Pulmonary artery endothelial cell (primary cell): ENCODE data around the gene SLC7A6. TPM values are rescaled to one million over a fixed set of nuclear protein-coding genes. Genes with fewer than 3 reads are reported as not detected.
A peak's percentile ranks its signal among the peaks of the same experiment; 100 is the strongest.
"Not testable (repeated sequence)": the region's sequence is repeated elsewhere in the genome, so short reads cannot be mapped to it uniquely, and the experiment has no call there.

Experiments used
- DNase-seq: peaks from one replicate; pipeline ENCODE4 v3.0.0-alpha.2; 2011; ENCODE audit warnings: low read depth, low spot score
- total RNA-seq: library from RNA; depleted of rRNA; stranded (reverse); fragments of >200 nt; gene quantifications from 2 replicates; pipeline ENCODE4 v1.2.3, GENCODE V29; 2014

The SLC7A6 gene
- total RNA-seq, 1 donor from 2014 or later: 17.9 TPM

DNA sequence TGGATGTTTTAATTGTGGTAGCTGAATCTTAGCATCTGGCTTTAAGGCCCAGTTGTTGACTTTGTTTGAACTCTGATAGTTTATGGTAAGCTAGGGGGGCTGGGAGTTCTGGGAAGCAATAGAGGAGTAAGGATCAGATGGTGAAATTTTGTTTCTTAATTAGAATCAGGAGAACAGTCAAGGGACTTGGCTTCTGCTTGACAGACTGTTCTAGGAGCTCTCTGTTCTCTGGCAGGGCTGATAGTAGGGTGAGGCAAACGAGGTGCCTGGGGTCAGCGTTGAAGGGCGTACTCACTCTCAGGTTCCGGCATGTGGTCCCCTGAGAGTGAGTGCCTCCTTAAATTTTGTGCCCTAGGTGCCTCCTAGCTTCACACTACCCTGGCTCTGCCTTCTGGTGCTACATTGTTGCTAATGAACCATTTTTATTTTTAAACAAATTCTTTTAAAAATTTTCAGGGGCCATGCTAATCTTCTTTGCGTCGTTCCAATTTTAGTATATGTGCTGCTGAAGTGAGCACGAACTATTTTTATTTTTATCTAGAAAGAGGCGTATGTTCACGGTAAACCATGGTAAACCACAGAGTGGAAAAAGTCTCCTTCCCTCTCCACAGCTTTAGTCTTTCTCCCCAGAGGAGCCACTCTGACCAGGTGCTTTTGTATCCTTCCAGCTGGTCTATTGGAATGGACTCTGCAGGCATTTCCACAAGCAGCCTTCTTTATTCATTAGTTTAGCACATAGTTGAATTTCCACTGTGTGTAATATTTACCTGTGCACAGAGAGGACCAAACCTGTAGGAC lies 19.7 kb downstream of the SLC7A6 start:
- DNase-seq: no peak

DNA sequence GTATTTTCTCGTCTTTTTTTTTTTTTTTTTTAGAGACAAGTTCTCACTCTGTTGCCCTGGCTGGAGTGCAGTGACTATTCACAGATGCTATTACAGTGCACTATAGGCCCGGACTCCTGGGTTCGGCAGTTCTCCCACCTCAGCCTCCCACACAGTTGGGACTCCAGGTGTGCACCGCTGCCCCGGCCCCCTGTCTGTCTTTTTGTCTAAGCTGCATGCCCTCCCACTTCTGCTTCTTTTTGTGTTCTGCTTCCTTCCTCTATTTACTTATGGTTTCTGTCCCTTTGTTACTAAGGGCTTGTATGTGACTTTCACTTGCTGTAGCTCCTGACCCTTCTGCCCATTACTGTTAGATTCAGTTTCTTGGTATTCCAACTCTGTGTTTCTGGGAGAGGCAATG lies 20.5 kb downstream of the SLC7A6 start:
- DNase-seq: no peak

DNA sequence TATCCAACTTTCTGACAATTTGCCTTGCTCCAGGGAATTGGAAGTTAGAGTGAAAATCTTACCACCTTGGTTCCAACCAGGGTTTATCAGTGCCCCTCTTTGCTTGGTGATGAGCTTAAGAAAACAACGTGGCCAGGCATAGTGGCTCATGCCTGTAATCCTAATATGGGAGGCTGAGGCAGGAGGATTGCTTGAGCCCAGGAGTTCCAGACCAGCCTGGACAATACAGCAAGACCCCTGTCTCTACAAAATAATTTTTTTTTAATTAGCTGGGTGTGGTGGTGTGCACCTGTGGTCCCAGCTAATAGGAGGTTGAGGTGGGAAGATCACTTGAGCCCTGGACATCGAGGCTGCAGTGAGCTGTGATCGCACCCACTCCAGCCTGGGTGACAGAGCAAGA lies 21.4 kb downstream of the SLC7A6 start:
- no peak for DNase-seq

DNA sequence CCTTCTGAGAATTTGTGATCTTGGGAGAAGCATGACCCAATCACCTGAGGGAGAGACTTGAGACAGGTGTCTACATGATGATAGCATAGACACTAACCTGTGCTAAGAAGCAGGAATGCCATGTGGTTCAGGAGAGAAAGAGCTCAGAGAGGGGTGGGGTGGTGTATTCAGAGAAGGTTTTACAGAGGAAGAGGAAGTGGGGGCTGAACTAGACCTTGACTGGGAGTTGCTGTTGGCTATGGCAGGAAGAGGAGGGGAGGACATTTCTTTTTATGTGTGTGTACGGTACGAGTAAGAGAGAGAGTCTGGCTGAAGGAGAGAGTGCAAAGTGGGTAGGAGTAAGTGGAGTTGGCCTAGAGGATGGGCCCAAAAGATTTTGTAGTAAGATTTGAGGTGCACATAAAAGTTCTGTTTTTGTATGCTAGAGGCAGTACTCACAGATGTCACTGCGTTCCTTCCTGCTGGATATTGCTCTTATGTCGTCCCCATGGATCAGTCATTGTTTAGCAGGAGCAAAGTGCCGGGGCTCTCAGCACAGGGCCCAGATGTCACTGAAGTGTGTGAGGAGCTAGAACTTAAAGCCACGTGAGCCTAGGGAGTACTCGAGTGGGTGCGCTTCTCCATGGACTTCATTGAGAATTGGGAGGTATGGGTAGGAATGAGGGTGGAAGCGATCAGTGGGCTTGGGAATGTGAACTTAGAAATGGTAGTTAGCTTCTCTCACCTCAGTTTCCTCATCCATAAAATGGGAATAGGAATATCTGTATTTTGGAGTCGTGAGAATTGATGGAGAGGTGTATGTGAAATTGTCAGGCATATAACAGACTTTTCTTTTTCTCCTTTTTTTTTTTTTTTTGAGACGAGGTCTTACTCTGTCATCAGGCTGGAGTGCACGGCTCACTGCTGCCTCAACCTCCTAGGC lies 22.1 kb downstream of the SLC7A6 start:
- no peak for DNase-seq

DNA sequence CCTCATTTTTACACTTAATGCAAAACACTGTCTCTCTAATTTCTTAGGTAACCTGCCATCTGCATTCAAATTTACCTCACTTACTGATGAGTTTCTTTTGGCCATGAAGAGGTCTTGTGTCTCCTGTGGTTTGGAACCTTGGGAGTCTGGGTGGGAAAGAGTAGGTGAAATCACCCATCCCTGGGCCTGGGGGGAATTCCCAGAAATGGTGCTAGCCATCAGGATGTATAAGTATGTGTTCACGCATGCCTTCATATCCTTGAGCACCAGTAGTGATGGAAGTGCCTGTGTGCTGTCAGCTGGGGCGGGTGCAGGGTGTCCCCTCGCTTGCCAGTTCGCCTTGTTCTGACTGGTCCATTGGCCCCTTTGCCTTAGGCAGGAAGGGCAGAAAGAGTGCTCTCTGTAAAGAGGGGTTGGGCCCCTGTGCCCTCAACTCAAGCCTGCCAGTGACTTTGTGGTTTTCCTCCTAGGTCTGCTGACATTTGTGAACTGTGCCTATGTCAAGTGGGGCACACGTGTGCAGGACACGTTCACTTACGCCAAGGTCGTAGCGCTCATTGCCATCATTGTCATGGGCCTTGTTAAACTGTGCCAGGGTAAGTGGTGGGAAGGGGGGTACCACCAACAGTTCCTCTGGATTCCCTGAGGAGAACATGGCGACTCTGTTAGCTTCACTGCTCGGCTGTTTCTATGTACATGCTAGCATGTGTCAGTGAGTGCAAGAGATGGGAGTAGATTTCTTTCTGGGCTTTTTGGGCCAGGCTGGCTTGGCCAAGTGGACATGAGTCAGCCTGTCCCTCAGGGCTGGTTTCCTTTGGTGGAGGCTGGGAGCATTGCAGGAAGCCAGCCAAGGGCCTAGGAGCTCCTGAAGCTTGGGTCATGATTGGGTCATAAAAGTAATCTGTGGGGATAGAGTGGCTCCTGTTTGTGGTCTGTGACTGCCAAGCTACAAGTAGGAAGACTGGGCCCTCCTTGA lies 23.2 kb downstream of the SLC7A6 start:
- DNase-seq: peak; percentile 79

DNA sequence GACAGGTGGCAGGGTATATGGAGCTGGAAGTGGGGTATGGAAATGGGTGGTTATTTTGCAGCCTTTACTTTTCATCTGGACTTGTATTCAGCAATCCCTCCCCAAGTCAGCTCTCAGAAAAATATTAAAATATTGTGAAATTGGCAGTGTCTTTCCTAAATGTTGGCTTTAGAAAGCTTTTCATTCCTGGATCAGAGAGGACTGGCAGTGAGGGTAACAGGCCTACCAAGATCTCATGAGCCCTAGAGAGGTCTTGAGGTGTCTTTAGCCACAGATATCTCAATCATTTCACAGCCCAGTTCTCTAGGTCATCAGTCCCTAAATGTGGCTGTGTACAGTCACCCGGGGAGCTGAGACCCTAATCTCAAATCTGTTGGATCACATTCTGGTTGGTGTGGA lies 23.9 kb downstream of the SLC7A6 start:
- DNase-seq: no peak

DNA sequence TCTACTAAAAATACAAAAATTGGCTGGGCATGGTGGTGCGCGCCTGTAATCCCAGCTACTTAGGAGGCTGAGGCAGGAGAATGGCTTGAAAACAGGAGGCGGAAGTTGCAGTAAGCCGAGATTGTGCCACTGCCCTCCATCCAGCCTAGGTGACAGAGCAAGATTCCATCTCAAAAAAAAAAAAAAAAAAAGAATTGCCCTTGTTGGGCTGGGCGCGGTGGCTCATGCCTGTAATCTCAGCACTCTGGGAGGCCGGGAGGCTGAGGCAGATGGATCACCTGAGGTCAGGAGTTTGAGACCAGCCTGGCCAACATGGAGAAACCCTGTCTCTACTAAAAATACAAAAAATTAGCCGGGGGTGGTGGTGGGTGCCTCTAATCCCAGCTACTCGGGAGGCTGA lies 24.5 kb downstream of the SLC7A6 start:
- not testable (repeated sequence) for DNase-seq

DNA sequence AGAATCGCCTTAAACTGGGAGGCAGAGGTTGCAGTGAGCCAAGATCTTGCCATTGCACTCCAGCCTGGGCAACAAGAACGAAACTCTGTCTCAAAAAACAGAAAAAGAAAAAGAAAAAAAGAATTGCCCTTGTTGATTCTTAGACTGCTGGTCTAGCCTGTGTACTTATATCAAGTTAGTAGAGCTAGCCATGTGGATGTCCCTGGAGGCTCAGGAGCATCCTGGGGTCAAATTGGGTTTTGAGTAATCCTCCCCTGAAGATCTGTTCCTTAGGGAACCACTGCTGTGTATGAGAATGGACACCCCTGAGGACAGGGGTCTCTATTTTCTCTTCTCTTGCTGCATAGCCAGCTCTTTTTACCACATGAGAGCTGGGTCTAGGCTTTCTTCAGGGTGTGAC lies 24.9 kb downstream of the SLC7A6 start:
- no peak for DNase-seq

DNA sequence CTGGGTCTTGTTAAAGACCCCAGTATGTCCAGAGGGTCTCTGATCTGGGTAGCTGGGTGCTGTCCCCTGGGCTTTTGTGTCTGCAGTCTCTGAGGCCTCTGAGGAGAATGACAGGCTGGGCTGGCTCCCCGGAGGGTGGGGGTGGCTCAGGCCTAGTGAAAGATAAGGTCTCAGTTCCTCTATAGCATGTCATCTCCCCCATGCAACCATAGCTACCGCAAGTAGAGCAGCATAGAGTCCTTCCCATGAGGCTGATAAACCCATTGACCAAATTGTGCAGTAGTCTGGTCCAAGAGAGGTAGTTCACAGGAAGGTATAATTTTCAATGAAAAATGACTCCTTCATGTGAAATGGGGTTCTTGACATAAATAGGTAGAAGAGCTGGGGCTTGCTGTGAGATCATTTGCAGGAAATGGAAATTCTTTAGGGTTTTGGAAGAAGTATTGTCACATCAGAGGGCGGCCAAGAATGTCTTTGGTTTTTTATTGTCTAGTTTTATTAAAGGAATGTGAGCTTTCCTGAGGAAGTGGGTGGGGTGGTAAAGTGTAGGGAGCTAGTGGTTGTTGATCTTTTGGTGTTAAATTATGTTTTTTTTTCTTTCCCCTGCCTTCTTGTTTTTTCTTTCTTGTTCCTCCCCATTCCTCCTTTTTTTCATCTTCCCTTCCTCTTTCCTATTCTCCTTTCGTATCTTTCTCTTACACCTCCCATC lies 25.4 kb downstream of the SLC7A6 start:
- peak; percentile 63 for DNase-seq

DNA sequence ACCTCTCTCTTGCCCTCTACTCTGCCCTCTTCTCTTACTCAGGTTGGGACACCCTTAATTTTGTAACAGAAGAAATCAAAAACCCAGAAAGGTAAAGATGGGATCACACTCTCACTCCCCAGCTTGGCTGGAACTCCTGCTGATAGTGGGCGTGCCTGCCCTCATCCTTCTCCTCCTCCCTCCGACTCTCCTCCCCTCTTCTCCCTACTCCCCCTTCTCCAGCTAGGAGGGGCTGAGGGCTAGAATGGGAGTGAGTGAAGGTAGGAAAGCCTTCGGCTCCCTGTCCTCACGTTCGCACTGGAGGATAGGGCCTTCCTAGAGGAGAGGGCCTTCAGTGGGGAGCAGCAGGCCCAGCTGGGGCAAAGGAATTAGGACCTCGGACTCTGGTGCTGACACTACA lies 26.1 kb downstream of the SLC7A6 start:
- no peak for DNase-seq

DNA sequence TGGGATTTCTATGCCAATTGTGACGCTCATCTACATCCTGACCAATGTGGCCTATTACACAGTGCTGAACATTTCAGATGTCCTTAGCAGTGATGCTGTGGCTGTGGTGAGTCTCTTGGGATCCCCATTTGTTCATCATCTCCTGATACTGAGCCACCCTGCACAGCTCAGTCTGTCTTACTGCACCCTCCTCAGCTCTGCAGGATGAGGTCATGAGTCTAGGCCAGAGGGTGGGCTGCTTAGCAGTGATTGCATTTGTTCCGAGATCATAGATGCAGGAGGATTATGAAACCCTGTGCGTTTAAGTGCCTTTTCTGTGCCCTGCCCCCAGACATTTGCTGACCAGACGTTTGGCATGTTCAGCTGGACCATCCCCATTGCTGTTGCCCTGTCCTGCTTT lies 26.9 kb downstream of the SLC7A6 start:
- no peak for DNase-seq

DNA sequence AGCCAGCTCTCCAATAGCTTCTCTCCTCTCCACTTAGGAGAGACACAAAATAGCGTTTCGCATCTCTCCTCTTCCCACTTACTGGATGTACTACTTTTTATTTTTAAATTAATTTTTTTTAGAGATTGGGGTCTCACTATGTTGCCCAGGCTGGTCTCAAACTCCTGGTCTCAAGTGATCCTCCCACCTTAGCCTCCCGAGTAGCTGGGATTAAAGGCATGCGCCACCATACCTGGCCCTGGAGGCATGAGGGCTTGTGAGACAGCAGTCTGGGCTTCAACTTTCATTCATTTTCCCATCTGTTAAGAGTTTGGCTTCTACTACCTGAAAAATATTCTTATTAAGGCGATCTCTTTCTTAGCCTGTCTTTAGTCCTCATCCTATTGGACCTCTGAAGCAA lies 28.1 kb downstream of the SLC7A6 start:
- DNase-seq: no peak

DNA sequence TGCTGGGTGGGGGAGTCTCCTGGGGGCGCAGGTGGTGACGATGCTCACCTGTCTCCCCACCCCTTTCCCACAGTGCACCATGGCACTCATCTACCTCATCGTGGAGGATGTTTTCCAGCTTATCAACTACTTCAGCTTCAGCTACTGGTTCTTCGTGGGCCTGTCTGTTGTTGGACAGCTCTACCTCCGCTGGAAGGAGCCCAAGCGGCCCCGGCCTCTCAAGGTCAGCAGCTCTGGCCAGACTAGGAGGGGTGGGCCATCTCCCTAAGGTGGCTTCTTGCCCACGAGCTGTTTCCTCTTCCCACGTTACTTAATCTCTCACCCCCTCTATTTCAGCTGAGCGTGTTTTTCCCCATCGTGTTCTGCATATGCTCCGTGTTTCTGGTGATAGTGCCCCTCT lies 32.0 kb downstream of the SLC7A6 start:
- DNase-seq: no peak

DNA sequence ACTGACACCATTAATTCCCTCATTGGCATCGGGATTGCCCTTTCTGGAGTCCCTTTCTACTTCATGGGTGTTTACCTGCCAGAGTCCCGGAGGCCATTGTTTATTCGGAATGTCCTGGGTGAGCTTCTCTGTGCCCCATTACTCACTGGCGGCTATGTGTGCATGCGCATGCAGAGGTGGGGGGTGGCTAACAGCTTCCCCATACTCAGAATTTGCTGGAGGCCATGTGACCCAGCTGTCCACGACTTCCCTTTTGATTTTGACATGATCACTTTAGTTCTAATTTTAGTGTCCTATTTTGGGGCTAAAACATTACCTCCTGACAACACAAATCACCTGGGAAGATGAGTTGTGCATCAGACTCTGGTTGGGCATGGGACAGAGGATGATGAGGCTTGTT lies 32.4 kb downstream of the SLC7A6 start:
- DNase-seq: no peak

DNA sequence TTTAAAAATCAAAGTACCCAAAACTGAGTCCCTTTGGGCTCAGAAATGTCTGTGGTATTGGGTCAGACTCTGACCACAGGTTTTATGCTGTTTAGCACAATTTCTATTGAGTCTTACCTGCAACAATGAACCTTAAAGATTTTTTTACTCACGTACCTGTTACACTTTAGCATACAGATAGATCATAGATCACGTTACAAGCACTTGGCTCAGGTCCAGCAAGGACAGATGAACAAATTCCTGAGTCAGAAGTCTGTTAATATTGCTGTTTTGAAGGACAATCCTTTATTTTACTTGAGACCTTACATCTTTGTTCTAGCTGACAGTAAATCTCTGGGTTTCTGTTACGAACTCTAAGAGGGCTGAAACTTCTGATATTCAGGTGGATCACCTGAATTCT lies 33.6 kb downstream of the SLC7A6 start:
- no peak for DNase-seq

DNA sequence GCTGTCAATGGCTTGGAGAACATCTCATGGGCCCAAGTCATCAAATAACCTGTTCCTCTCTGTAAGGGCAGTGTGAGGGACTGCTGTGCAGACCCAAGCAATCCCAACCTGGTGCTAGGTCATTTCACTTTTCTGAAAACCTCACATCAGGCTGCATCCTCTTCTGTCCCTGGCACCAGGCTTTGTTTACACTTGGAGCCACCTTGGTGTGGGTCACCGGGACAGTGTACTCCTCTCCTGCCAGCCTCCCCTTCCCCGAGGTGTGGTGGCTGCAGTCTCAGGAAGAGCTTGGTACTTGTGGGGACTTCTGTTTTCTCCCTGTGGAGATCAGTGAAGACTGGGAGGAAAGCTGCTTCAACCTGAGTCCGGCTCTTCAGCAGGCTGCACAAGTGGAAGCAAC lies 34.0 kb downstream of the SLC7A6 start:
- no peak for DNase-seq

DNA sequence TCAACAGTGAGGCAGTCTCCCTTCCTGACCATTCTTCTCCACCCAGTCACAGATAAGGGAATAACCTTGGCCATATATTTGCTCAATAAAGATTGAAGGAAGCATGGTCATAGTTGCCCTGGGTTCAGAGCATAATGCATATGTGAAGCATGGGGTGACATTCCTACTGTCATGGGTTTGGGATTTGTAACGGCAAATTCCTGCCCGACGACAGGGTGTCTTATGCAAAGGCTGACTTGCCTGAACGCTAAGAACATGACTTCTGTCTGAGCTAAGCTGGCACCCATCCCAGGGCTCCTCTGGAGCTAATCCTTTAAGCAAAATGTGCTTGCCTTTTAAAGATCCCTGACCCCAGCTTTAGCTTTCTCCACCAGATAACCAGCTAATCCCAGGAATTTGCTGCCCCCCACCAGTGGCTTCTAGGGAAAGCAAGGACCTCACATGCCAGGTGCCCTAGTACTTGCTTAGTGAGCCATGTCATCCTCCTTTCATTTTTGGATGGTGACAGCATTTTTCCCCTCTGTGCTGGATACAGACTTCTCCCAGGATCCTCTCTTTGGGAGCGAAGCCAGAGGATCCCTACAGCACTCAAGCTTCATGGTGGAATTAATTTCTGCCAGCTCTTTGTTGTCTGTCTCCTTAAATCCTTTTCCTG lies 34.7 kb downstream of the SLC7A6 start:
- DNase-seq: no peak

DNA sequence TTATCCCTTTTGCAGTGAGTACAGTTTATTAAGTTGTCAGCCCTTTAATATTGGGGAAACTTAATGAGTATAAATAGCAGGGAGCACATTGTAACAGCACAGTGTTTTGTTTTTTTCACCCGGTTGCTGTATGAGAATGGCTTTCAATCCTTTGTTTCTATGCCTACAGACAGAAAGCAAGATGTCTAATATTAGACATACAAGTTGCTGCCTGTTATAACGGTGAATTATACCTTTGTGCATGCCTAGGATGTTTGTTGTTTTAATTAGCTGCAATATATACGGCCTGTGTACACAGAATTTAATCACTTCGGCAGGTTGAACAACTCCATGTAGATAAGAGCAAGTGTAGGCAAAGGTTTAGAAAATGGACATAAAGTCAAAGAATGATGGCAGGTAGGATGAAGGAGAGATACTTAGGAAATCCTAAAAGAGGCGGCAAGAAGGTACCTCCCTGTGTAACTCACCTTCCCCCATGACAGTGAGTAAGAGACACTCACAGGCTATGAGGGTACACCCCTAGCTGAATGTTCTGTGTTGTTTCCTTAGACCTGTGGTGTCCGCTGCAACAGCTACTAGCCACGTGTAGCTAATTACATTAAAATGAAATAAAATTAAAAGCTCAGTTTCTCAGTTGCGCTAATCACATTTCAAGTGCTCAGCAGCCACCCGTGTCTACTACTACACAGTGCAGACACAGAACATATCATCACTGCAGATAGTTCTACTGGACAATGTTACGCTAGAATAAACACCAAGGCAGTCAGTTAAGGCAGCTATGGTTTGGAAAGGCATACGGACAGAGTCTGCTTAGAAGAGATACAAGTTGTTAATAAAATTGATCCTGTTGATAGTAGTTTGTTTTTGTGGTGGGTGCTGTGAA lies 35.5 kb downstream of the SLC7A6 start:
- no peak for DNase-seq

DNA sequence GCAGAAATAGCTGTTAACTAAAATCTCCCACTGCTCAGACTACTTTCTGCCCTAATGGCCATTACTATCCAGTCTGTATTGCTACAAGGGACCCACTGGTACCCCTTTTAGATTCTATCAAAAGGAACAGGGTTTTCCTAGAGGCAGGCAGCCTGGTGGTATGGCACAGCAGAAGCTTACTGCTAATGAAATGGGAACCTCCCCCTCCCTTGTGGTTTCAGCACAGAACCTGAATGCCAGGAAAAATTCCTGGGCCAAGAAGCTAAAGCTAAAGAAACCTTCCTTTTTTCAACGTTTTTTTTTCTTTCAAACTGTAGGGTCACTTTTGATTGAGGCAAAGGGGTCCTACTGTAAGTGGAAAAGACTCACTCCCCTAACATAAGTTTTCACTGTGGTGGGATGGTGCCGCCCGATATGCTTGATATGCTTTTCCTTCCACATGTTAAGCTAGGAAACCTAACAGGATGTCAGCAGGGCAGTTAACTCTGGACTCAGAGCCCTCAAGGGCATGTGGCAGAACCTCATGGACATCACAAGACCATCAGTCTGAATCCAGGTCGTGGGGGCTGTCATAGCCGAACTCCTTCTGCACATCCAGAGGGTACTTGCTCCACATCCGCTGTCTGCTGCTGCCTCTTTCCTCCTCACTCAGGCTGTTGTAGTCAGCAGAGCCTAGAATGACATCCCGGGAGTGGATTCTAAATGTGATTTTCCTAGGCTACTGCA lies 36.6 kb downstream of the SLC7A6 start:
- DNase-seq: no peak
